HG02852 (cell line): ENCODE data around the gene CFAP65.
A peak's percentile ranks its signal among the peaks of the same experiment; 100 is the strongest.

Experiments used
- ATAC-seq: cut with Tn5 transposase; IDR thresholded peaks from one replicate; pipeline ENCODE4 v1.9.1; 2021; ENCODE audit warnings: mild to moderate bottlenecking, moderate library complexity; ENCODE audit not compliant: unreplicated experiment

The CFAP65 gene

GRCh38 chr2:219060821-219061791 lies 19.8 kb upstream of the CFAP65 start, which contains the start of gene IHH:
TSS of gene IHH (minus strand) at chr2:219060921. CDS start at chr2:219060467, 454 bp downstream.
- no peak for ATAC-seq

- no peak for ATAC-seq
Observed at GRCh38 chr2:219059725-219060682, 18.7 kb upstream of the CFAP65 start.

GRCh38 chr2:219059375-219059724 lies 18.0 kb upstream of the CFAP65 start:
- no peak for ATAC-seq

- ATAC-seq: no peak
Observed at GRCh38 chr2:219058541-219059374, 17.4 kb upstream of the CFAP65 start.

GRCh38 chr2:219057709-219058540 lies 16.6 kb upstream of the CFAP65 start:
- peak; percentile 90 for ATAC-seq

- no peak for ATAC-seq
Observed at GRCh38 chr2:219056896-219057708, 15.8 kb upstream of the CFAP65 start.

GRCh38 chr2:219056176-219056895 lies 15.0 kb upstream of the CFAP65 start:
- no peak for ATAC-seq

GRCh38 chr2:219054956-219055903 lies 13.9 kb upstream of the CFAP65 start:
- no peak for ATAC-seq

- ATAC-seq: no peak
Observed at GRCh38 chr2:219049282-219049681, 8.0 kb upstream of the CFAP65 start.

- ATAC-seq: no peak
Observed at GRCh38 chr2:219045937-219046550, 4.7 kb upstream of the CFAP65 start.

GRCh38 chr2:219042750-219043149 lies 1.4 kb upstream of the CFAP65 start:
- ATAC-seq: no peak

GRCh38 chr2:219042157-219042556 lies 841 bp upstream of the CFAP65 start:
- no peak for ATAC-seq

GRCh38 chr2:219038600-219038999 lies 2.7 kb downstream of the CFAP65 start:
- no peak for ATAC-seq

GRCh38 chr2:219037783-219038499 lies 3.4 kb downstream of the CFAP65 start:
- ATAC-seq: no peak

GRCh38 chr2:219035942-219036341 lies 5.4 kb downstream of the CFAP65 start:
- no peak for ATAC-seq

- no peak for ATAC-seq
Observed at GRCh38 chr2:219034823-219035222, 6.5 kb downstream of the CFAP65 start.
